22Rv1 (cell line): Measurements from ENCODE around the gene CCDC17.

Source experiments
- H3K27ac ChIP-seq: fragments of 450-650 bp; 2 replicates; pipeline ENCODE4 v1.5.1; 2017
- CTCF ChIP-seq: fragments of 450-650 bp; IDR thresholded peaks from 2 replicates; pipeline ENCODE4 v1.5.1; 2017; ENCODE audit warnings: mild to moderate bottlenecking
- ZFX ChIP-seq: fragments of 450-650 bp; IDR thresholded peaks from 2 replicates; pipeline ENCODE4 v1.6.1; 2017; ENCODE audit warnings: antibody characterized with exemption, borderline replicate concordance

The CCDC17 gene

GRCh38 chr1:45621501-45621836 is 2.4 kb downstream of the CCDC17 start:
- H3K27ac ChIP-seq, result peak overlapping the region; percentile 43; the same call in 1 of the 2 replicates
- TF ChIP-seq ZFX, result no peak
- TF ChIP-seq CTCF, result no peak

GRCh38 chr1:45620588-45621500 is 3.0 kb downstream of the CCDC17 start:
- H3K27ac ChIP-seq, result peak overlapping the region; percentile 43; the same call in 1 of the 2 replicates
- TF ChIP-seq ZFX (no peak), CTCF (no peak)

GRCh38 chr1:45619149-45619921 is 4.5 kb downstream of the CCDC17 start:
- TF ChIP-seq ZFX (no peak), CTCF (no peak)
- H3K27ac ChIP-seq, result peak overlapping the region; percentile 43

GRCh38 chr1:45617618-45618017 is 6.2 kb downstream of the CCDC17 start:
- no peak overlapping the region for H3K27ac ChIP-seq
- TF ChIP-seq ZFX (no peak), CTCF (no peak)

- no peak for TF ChIP-seq CTCF
- no peak for TF ChIP-seq ZFX
- H3K27ac ChIP-seq, result no peak overlapping the region
Measured at GRCh38 chr1:45615885-45616284, 8.0 kb downstream of the CCDC17 start.

- no peak overlapping the region for H3K27ac ChIP-seq
- no peak for TF ChIP-seq CTCF
- TF ChIP-seq ZFX, result no peak
Measured at GRCh38 chr1:45612941-45613579, 10.8 kb downstream of the CCDC17 start.
